Testis (tissue), 3 donors: Measurements from ENCODE around the gene CD3D. TPM values are rescaled to one million over a fixed set of nuclear protein-coding genes. Genes with fewer than 3 reads are reported as not detected.

Experiments used
- DNase-seq: peaks from one replicate; pipeline ENCODE4 v3.0.0-alpha.2; 2019
- H3K27ac ChIP-seq, 2 donors: fragments of 200-600 bp; sonication (generic); one replicate each; pipeline ENCODE4 v1.5.1; 2019
- H3K27me3 ChIP-seq: fragments of 200-600 bp; sonication (generic); one replicate; pipeline ENCODE4 v1.5.1; 2019
- H3K36me3 ChIP-seq: fragments of 200-600 bp; sonication (generic); one replicate; pipeline ENCODE4 v1.5.1; 2017; ENCODE audit warnings: low read depth; ENCODE audit errors: missing control alignments
- H3K4me1 ChIP-seq: fragments of 200-600 bp; sonication (generic); one replicate; pipeline ENCODE4 v1.5.1; 2019
- H3K4me3 ChIP-seq, 2 donors: fragments of 200-600 bp; sonication (generic); one replicate each; pipeline ENCODE4 v1.5.1; 2017 to 2019
- H3K9me3 ChIP-seq: fragments of 200-600 bp; sonication (generic); one replicate; pipeline ENCODE4 v1.5.1; 2017
- CTCF ChIP-seq, 3 experiments: fragments of 450-650 bp in 2 of 3; fragments of 200-600 bp in 1 of 3; sonication (generic) in 1 of 3; IDR thresholded peaks; one replicate each; pipeline ENCODE4 v1.5.1; 2016 to 2019; ENCODE audit warnings: antibody characterized with exemption in 3 of 3, mild to moderate bottlenecking in 2 of 3, moderate library complexity in 1 of 3
- POLR2A ChIP-seq: fragments of 450-650 bp; IDR thresholded peaks from one replicate; pipeline ENCODE4 v1.6.1; 2017; ENCODE audit warnings: antibody characterized with exemption, mild to moderate bottlenecking, moderate library complexity
- WGBS, 2 donors: methylation state at CpG; one replicate each; pipeline ENCODE4 v1.1.5; 2018; 5-methylcytosine and 5-hydroxymethylcytosine counted together
- intact Hi-C: fragments of 100-400 bp; cut with DNase I; formaldehyde crosslinking; loops from one replicate; pipeline ENCODE4 v1.15.1; 2023; ENCODE audit warnings: low total_unique reads
- polyA plus RNA-seq: library from polyadenylated mRNA; stranded (reverse); fragments of 350-450 nt; fragmentation: Illumina TruSeq; extraction: RNeasy Lipid Tissue Mini Kit (QIAGEN cat#74804); gene quantifications from one replicate; pipeline ENCODE4 v1.2.3, GENCODE V29; 2014; ENCODE audit warnings: low read depth, low replicate concordance; ENCODE audit not compliant: insufficient read depth
- total RNA-seq, 2 donors: library from RNA; depleted of rRNA; stranded (reverse); fragments of >200 nt; gene quantifications; one replicate each; pipeline ENCODE4 v1.2.3, GENCODE V29; 2016

The CD3D gene
- total and polyA plus RNA-seq, 3 donors from 2014 or later = 1.8 to 7.2 TPM; not detected in 1

DNA sequence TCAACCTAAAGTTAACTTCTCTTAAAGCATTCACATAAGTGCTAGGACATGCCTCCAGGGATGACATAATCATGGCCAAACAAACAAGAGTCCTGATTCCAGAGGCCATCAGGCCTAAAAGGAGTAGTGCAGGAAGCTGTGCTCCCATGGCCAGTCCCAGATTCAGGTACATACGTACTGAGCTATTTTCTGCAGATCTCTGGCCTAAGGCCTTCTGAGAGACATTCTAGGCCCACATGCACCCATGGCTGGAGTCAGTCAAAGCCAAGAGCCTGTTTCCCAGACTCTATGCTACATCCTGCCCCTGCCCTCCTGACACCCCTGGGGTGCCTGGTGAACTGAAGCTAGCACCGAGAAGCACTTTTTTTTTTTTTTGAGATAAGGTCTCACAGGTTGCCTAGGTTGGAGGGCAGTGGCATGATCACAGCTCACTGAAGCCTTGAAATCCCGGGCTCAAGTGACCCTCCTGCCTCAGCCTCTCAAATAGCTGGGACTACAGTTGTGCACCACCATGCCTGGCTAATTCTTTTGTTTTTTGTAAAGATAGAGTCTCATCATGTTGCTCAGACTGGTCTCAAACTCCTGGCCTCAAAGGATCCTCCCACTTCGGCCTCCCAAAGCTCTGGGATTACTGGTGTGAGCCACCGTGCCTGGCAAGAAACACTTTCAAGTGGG, 553 bp downstream of the CD3D start:
- Histone ChIP-seq H3K4me1 (no peaks in the 10 kb centered on the region), H3K9me3 (no peaks in the 10 kb centered on the region), H3K4me3 (no peak overlapping the region), H3K27me3 (no peaks in the 10 kb centered on the region), H3K27ac (no peak overlapping the region), H3K36me3 (no peaks in the 10 kb centered on the region)
- 92% methylated on average over 5 of the region's 5 CpGs for WGBS, 2 donors
- DNase-seq = no peak
- intact Hi-C loops = loop anchor here (10.0 kb wide), 1 partner anchor 137 kb away; no protein-coding TSS in a partner anchor
- TF ChIP-seq POLR2A = no peak
- no peak for TF ChIP-seq CTCF (IDR thresholded peaks at IDR 0.05)

DNA sequence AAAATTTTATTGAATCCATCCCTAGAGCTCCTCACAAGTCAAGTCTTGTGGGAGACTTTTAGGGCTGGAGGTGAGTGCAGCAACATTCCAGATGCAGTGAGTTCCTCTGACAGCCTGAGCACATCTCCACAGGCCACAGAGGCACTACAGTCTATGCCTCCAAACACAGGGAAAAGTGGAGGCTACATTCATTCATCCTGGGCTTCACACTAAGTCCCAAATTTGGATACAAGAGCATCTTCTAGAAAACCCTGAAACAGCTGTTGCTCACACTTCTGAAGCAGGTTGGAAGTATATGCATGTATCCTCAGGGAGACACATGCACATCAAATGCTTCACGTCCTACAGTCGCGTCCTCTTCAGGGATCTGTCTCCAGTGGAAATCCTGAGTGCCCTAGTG, 1.2 kb downstream of the CD3D start:
- H3K27ac ChIP-seq = no peak overlapping the region
- H3K9me3 ChIP-seq = no peaks in the 10 kb centered on the region
- H3K36me3 ChIP-seq = no peaks in the 10 kb centered on the region
- intact Hi-C loops = loop anchor here (10.0 kb wide), 1 partner anchor 136 kb away; no protein-coding TSS in a partner anchor
- TF ChIP-seq CTCF (IDR thresholded peaks at IDR 0.05) (no peak), POLR2A (no peak)
- H3K4me3 ChIP-seq = no peak overlapping the region
- H3K27me3 ChIP-seq = no peaks in the 10 kb centered on the region
- DNase-seq = no peak
- H3K4me1 ChIP-seq = no peaks in the 10 kb centered on the region
- 90 to 96% methylated on average over 3 of the region's 3 CpGs for WGBS, 2 donors

DNA sequence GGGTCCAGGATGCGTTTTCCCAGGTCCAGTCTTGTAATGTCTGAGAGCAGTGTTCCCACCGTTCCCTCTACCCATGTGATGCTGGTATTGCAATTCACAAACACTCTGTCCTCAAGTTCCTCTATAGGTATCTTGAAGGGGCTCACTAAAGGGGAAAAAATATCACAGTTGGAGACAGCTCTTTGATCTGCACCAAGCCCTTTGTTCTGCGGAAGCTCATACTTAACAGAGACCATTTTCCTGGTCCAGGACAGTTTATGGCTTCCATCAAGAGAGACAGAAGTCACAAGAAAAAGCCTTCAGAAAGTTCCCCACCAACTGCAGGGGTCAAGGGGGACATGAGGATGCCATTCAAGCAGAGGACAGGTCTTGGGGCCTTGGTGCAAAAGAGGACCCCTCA, 2.1 kb downstream of the CD3D start:
- no peaks in the 10 kb centered on the region for H3K27me3 ChIP-seq
- intact Hi-C loops = loop anchor here (10.0 kb wide), 1 partner anchor 136 kb away; no protein-coding TSS in a partner anchor

GRCh38 chr11:118339281-118339961, 3.1 kb downstream of the CD3D start:
- Histone ChIP-seq H3K36me3 (no peaks in the 10 kb centered on the region), H3K9me3 (no peaks in the 10 kb centered on the region), H3K27ac (no peak overlapping the region), H3K4me1 (no peaks in the 10 kb centered on the region), H3K27me3 (no peaks in the 10 kb centered on the region), H3K4me3 (no peak overlapping the region)
- TF ChIP-seq POLR2A = no peak
- no peak for TF ChIP-seq CTCF (IDR thresholded peaks at IDR 0.05)
- intact Hi-C loops = no loop called here
- 77 to 79% methylated on average over 4 to 5 of the region's 5 CpGs for WGBS, 2 donors
- DNase-seq = no peak

More for the DNA sequence above, 2.1 kb downstream of the CD3D start:
- no peak for DNase-seq
- no peak overlapping the region for H3K4me3 ChIP-seq
- H3K4me1 ChIP-seq = no peaks in the 10 kb centered on the region
- WGBS, 2 donors = 87% methylated on average over 3 of the region's 3 CpGs
- H3K27ac ChIP-seq = no peak overlapping the region
- H3K9me3 ChIP-seq = no peaks in the 10 kb centered on the region
- no peaks in the 10 kb centered on the region for H3K36me3 ChIP-seq
- no peak for TF ChIP-seq CTCF (IDR thresholded peaks at IDR 0.05)
- TF ChIP-seq POLR2A = no peak
